GM19463 (cell line): Measurements from ENCODE around the gene HOTAIR.

Experiments used
- ATAC-seq: cut with Tn5 transposase; IDR thresholded peaks from one replicate; pipeline ENCODE4 v1.9.1; 2021; ENCODE audit warnings: mild to moderate bottlenecking, moderate library complexity; ENCODE audit not compliant: unreplicated experiment

HOTAIR gene

DNA sequence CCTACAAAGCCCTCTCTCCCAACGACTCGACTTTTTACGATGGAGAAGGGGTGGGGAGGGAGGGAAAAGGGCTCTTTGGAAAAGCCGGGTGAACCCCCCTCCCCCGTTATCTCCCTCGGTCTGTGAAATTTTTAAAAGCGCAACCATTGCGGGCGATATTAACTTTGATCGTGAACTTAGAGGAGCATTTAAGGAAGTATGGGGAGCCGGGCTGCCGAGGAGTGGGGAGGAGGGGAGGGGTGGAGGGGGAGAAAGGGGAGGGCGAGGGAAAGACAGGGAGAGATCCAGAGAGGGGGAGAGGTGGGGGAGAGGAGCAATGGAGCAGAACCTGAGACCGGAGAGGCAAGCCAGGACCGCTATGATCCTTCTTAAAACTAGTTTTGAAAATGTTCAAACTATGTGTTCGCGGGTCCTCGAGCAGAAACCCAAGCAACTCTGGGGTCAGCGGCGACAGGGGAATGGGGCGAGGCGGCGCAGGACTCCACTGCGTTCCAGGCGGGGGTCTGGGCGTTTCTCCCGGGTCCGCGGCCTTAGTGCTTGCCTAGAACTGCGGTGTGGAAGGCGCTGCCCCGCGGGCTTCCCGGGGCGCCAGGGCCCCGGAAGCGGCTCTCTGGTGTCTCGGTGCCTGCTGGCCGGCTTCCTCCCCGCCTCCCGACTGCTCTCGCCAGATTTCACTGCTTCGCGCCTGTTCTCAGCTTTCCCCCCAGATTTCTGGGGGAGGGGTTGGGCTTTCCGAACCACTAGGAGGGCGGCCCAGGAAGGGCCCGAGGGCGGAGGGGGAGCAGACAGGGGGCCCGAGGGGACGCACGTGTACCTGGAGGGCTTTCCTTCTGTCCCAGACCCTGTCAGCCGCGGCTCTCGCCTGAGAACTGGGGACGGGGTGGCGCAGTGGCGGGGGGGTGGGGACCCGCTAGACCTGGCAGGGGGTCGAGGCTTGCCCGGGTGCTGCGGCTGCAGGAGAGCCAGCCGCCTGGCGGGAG lies at the start of gene HOTAIR:
TSS of gene HOTAIR (minus strand) at position 871 of the 980 bp plus-strand sequence.
- no peak for ATAC-seq

- no peak for ATAC-seq
Observed at GRCh38 chr12:54024127-54024526, 49.4 kb upstream of the HOTAIR start.

- no peak for ATAC-seq
Observed at GRCh38 chr12:54022960-54023884, 48.5 kb upstream of the HOTAIR start.

- ATAC-seq: no peak
Observed at GRCh38 chr12:54021432-54022013, 46.8 kb upstream of the HOTAIR start.

DNA sequence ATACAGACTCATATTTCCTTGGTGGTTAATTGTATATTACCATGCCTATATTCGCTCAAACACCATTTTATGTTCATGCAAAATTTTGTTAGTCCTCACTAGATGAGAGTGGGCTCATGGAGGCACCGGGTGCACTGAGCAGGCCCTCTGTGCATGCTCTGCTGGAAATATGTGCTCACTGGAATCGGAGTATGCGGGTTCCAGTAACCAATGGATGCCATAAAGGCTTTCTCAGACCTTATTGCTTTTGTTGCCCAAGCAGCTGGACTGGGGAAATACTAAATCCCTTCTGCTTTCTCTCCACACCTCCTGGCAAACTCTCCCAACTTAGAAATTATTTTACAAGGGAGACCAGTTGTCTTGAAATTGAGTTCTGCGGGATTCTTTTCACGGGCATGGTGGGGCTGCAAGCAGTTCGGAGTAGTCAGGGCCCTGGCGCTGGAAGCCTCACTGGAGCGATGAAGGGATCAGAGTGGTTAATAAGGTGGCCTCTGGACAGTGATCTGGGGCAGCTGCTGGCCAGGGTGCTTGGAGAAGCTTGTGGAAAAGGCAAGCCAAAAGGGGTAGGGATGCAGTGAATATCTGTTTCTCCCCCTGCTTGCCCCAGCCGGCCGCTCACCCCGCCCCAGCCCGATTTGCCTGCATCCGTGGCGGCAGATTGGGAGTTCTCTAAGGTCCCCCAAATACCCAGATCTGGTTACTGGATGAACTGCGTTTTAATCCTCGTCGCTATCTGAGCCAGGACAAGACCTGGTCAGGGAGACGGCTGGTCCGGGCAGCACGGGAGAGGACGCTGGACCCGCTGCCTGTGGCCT lies 46.0 kb upstream of the HOTAIR start:
- ATAC-seq: no peak

DNA sequence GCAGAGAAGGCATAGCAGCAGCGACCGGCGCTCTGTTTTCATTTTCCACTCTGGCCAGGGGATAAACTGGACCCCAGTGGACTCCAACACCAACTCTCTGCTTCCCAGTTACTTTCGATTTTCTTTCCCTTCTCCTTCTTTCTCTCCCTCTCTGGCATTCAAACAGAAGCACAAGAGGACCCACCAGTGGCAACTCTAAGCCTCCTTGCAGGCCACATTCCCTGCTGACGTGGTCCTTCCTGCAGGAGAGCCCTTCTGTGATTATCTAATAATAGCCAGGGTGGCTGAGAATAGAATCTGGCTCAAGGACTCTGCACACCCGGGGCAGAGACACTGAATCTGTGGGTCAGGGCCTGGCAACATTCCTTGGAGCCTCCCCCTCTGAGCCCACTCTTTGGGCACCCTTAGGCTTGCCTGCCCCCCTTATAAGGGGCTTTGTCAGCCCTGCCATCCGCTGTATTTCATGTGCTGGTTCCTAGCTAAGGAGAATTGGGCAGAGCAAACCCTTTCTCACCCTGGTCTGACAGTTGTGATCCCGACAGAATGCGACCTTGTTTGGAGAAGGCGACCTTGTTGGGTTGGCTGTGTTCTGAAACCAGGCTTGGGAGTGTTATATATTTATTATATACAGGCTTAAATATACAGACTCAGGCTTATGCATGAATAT lies 45.3 kb upstream of the HOTAIR start:
- ATAC-seq: no peak

GRCh38 chr12:54019091-54019811 lies 44.5 kb upstream of the HOTAIR start:
- ATAC-seq: no peak

DNA sequence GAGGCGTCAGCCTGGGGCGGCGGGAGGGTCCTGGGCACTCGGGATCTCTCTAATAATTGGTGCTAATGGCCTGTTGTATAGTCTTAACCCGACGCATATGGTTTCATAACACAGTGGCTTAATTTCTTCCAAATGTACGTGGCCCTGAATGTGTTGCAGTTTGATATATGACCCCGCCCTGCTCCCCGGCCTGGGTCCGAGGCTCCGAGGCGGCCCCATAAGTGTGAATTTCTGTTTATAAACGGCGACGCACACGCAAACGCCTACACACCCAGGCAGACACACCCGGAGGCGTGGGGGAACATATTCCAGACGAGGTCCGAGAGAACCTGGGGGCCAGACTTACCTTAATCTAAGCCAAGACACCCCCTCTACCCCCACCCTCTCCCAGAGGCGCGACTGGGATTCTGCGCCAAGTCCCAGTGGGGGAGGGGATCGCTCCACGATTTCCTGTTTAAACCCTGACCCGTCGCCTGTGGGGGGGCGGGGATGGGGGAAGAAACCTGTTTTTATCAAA lies 43.8 kb upstream of the HOTAIR start:
- no peak for ATAC-seq

DNA sequence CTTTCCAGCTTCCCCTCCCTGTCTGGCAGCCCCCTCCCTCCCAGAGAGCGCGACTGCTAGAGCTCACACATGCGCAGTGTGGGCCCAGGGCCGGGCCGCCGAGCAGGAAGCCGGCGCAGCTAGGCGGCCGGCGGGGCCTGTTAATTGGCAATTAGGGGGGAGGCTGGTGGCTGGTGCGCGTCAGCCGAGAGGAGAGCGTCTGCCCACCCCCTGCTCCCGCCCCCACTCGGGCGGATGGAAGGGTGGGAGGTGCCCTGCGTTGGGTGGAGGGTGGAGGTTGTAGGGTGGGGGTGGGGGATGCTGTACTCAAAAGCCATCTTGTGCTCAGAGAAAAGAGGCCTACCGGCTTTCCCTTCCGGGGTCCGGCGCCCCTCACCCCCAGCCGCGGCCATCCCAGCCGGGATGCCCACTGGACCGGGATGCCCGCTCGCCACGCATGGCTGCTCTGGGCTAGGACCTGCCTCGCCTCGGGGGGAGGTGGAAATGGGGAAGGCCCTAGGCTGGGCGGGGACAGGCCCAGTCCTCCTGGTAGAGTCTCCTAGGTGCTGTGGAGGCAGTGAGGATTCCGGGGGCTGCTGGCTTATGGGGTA lies 43.2 kb upstream of the HOTAIR start:
- ATAC-seq: peak; percentile 84

GRCh38 chr12:54017027-54017788 lies 42.5 kb upstream of the HOTAIR start:
- peak; percentile 28 for ATAC-seq

DNA sequence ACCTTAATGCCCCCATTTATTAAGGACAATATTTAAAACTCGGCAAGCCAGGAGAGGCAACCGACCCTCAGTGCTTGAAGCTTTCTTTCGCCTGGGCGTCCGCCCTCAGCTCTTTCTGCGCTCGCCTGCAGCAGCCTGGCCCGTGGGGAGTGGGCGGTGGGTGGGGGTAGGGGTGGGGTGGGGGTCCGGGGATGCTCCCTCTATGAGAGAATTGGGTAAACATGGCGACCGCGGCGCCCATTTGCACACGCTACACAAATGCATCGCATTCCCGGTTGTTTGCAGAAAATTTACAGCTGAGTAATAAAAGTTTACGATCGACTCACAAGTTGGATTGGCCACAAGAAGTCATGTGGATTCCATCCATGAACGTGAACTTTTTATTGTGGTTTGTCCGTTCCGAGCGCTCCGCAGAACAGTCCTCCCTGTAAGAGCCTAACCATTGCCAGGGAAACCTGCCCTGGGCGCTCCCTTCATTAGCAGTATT lies 41.8 kb upstream of the HOTAIR start:
- ATAC-seq: no peak

- ATAC-seq: no peak
Observed at GRCh38 chr12:54016051-54016450, 41.3 kb upstream of the HOTAIR start.

GRCh38 chr12:54015018-54015931 lies 40.5 kb upstream of the HOTAIR start:
- ATAC-seq: no peak

GRCh38 chr12:54014377-54015017 lies 39.7 kb upstream of the HOTAIR start:
- no peak for ATAC-seq

DNA sequence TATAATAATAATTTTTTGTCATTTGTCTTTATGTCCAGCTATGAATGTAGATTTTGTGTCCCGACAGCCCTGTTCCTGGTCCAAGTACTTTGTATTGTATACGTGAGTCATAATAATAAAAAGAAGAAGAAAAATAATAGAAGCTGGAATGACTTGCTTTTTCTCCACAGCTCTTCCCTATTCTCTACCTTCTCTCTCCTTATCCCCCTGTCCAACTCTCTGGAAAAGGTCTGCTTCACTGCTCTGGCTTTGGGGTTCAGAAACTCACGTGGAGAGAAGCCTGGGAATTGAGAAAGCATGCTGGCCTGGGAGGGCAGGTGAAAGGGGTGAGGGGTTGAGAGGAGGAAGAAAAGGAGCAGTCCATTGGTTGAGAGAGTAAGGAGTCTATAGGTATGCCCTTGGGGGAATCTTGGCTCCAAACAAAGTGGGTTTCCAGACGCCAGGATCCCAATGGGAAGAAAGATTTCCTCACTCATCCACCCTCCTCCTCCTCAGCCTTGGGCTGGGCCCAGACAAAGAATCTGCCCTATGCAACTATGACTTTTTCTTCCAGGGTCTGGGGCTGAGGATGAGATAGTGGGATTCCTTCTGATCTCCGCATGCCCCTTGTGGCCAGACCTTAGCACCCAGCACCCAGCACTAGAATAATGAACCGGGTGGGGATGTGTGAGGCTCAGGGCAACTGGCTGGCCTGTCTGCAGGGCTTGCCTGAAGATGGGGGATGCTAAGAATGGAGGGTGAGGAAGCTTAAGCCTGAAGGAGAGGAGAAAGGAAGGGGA lies 38.1 kb upstream of the HOTAIR start:
- ATAC-seq: no peak
